ENCODE measurements around the gene YY1. TPM values are rescaled to one million over a fixed set of nuclear protein-coding genes. Genes with fewer than 3 reads are reported as not detected.

Gene YY1
- polyA plus RNA-seq, 3 donors: 13.3 to 35.2 (median 15.7) TPM

DNA sequence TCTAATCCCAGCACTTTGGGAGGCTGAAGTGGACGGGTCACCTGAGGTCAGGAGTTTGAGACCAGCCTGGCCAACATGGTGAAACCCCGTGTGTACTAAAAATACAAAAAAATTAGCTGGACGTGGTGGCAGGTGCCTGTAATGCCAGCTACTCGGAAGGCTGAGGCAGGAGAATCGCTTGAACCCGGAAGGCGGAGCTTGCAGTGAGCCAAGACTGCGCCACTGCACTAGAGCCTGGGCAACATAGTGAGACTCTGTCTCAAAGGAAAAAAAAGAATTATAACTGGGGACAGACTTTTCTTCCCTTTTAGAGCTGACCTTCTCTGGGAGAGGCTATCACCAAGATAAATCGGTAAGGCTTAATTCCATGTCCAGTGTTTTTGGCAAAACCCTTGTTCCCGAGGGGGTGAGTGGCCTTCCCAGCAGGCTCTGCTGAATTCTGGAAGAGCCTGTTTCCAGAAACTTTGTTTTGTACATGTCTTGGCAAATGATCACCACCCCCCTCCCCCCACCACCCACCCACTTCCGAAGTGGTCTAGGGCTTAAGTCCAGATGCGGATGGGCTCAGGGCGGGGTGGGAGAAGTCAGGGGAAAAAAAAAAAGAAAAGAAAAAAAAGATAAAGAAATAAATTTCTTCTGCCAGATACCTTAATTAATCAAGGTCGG is 47.2 kb upstream of the YY1 start:
- Histone ChIP-seq H3K27ac (ENCODE audit: low read depth in 1 of 2, low read length in 2 of 2) (peak overlapping the region in 1 of 2 donors; percentile 94), H3K9me3 (replicated peaks in 1 of 2; ENCODE audit: control insufficient read depth in 1 of 2, insufficient read depth in 1 of 2, low read length in 2 of 2) (no peaks in the 10 kb centered on the region), H3K27me3 (ENCODE audit: control insufficient read depth in 2 of 2, insufficient read depth in 2 of 2, low read length in 2 of 2) (no peaks in the 10 kb centered on the region), H3K4me3 (replicated peaks in 1 of 3; ENCODE audit: low read depth in 2 of 3, low read length in 3 of 3) (peak overlapping the region in 1 of 3 experiments; percentile 70), H4K20me1 (ENCODE audit: insufficient read depth, low read length) (no peaks in the 10 kb centered on the region), H2AFZ (ENCODE audit: insufficient read depth, low read depth, low read length, poor library complexity, severe bottlenecking) (peak overlapping the region; percentile 100), H3K79me2 (ENCODE audit: insufficient read depth, low read length) (no peaks in the 10 kb centered on the region), H3K4me1 (ENCODE audit: control insufficient read depth in 1 of 2, insufficient read depth in 2 of 2, low read length in 2 of 2) (peaks cover 13 to 24% of the 10 kb centered on the region in 2 donors), H3K9ac (ENCODE audit: insufficient read depth, low read length, poor library complexity, severe bottlenecking) (peak overlapping the region; percentile 87), H3K36me3 (replicated peaks in 1 of 2; ENCODE audit: control insufficient read depth in 1 of 2, insufficient read depth in 2 of 2, low read length in 2 of 2) (no peaks in the 10 kb centered on the region), H3K4me2 (replicated peaks; ENCODE audit: extremely low read depth, low read length, poor library complexity, severe bottlenecking) (peak overlapping the region; percentile 75)
- peaks cover 0 to 3% (median 0%) of the 10 kb centered on the region in 7 donors for H3K9me3 Mint-ChIP-seq
- no peaks in the 10 kb centered on the region for H3K27me3 Mint-ChIP-seq (ENCODE audit: low read depth in 3 of 3)
- no peaks in the 10 kb centered on the region for H3K36me3 Mint-ChIP-seq
- H3K27ac Mint-ChIP-seq: peak overlapping the region in 1 of 7 donors; percentile 94
- no peak overlapping the region for H3K4me3 Mint-ChIP-seq
- intact Hi-C loops (cut with micrococcal nuclease): loop anchor here (2.0 to 10.0 kb wide), 5 partner anchors 47 to 507 kb away; partner anchors contain the start of genes CYP46A1 (in 1 of the 2) and YY1 (in 1 of the 2)
- peaks cover 12% of the 10 kb centered on the region for H3K4me1 Mint-ChIP-seq
- TF ChIP-seq, protein P1, sequence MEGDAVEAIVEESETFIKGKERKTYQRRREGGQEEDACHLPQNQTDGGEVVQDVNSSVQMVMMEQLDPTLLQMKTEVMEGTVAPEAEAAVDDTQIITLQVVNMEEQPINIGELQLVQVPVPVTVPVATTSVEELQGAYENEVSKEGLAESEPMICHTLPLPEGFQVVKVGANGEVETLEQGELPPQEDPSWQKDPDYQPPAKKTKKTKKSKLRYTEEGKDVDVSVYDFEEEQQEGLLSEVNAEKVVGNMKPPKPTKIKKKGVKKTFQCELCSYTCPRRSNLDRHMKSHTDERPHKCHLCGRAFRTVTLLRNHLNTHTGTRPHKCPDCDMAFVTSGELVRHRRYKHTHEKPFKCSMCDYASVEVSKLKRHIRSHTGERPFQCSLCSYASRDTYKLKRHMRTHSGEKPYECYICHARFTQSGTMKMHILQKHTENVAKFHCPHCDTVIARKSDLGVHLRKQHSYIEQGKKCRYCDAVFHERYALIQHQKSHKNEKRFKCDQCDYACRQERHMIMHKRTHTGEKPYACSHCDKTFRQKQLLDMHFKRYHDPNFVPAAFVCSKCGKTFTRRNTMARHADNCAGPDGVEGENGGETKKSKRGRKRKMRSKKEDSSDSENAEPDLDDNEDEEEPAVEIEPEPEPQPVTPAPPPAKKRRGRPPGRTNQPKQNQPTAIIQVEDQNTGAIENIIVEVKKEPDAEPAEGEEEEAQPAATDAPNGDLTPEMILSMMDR (IDR thresholded peaks at IDR 0.05): no peak
- WGBS (ENCODE audit: insufficient coverage): 96% methylated on average over 9 of the region's 14 CpGs
- no peak for DNase-seq

DNA sequence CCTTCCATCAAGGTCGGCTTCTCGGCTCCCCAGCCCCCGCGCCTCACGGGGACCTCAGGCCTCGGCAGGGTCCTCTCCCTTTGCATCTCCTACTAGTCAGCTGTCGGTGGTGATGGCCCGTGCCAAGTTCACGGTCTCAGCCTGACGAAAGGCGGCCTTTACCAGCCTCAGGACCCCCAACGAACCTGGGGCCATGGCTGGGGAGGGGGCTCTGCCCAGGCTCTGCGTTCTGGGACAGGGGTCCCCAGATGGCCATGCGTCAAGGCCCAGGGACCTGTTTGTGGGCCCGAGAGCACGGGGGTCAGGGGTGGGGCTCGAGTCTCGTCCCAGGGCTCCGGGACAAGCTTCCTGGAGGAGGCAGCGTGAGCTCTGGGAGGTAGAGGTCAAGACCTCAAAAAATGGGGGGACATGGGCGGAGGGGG is 46.7 kb upstream of the YY1 start:
- intact Hi-C loops (cut with micrococcal nuclease): loop anchor here (2.0 to 10.0 kb wide), 5 partner anchors 47 to 507 kb away; partner anchors contain the start of genes CYP46A1 (in 1 of the 2) and YY1 (in 1 of the 2)
- Mint-ChIP-seq H3K27ac (peak overlapping the region; percentile 79 to 95 (median 87)), H3K27me3 (ENCODE audit: low read depth in 3 of 3) (no peaks in the 10 kb centered on the region), H3K4me1 (peaks cover 12% of the 10 kb centered on the region), H3K9me3 (peaks cover 0 to 3% (median 0%) of the 10 kb centered on the region in 7 donors), H3K36me3 (no peaks in the 10 kb centered on the region), H3K4me3 (peak overlapping the region; percentile 70 to 84)
- peak overlapping the region; percentile 75 for H3K4me2 ChIP-seq (replicated peaks; ENCODE audit: extremely low read depth, low read length, poor library complexity, severe bottlenecking)
- H3K36me3 ChIP-seq (replicated peaks in 1 of 2; ENCODE audit: control insufficient read depth in 1 of 2, insufficient read depth in 2 of 2, low read length in 2 of 2): no peaks in the 10 kb centered on the region
- H4K20me1 ChIP-seq (ENCODE audit: insufficient read depth, low read length): no peaks in the 10 kb centered on the region
- H3K27me3 ChIP-seq (ENCODE audit: control insufficient read depth in 2 of 2, insufficient read depth in 2 of 2, low read length in 2 of 2): no peaks in the 10 kb centered on the region
- WGBS (ENCODE audit: insufficient coverage): 49% methylated on average over 16 of the region's 21 CpGs
- TF ChIP-seq, protein P1 (IDR thresholded peaks at IDR 0.05): no peak
- H2AFZ ChIP-seq (ENCODE audit: insufficient read depth, low read depth, low read length, poor library complexity, severe bottlenecking): peak overlapping the region; percentile 100
- peak overlapping the region; percentile 31 to 70 (median 53) for H3K4me3 ChIP-seq (replicated peaks in 1 of 3; ENCODE audit: low read depth in 2 of 3, low read length in 3 of 3)
- peaks cover 13 to 24% of the 10 kb centered on the region in 2 donors for H3K4me1 ChIP-seq (ENCODE audit: control insufficient read depth in 1 of 2, insufficient read depth in 2 of 2, low read length in 2 of 2)
- no peaks in the 10 kb centered on the region for H3K79me2 ChIP-seq (ENCODE audit: insufficient read depth, low read length)
- no peak for DNase-seq
- H3K27ac ChIP-seq (ENCODE audit: low read depth in 1 of 2, low read length in 2 of 2): peak overlapping the region; percentile 73 to 94
- no peaks in the 10 kb centered on the region for H3K9me3 ChIP-seq (replicated peaks in 1 of 2; ENCODE audit: control insufficient read depth in 1 of 2, insufficient read depth in 1 of 2, low read length in 2 of 2)
- H3K9ac ChIP-seq (ENCODE audit: insufficient read depth, low read length, poor library complexity, severe bottlenecking): peak overlapping the region; percentile 87

Measured in CD14-positive monocyte (primary cell).